MM.1S (cell line): ENCODE data around the gene KCNK4.

ENCODE experiments used
- CTCF ChIP-seq: fragments of 300-600 bp; sonication (generic); IDR thresholded peaks from 2 replicates; pipeline ENCODE4 v1.5.1; 2016; ENCODE audit warnings: antibody characterized with exemption, low read length, mixed read lengths
- EZH2 ChIP-seq: fragments of 300-600 bp; sonication (generic); optimal IDR thresholded peaks from 2 replicates; pipeline ENCODE3; 2017; ENCODE audit warnings: low read depth, mild to moderate bottlenecking, antibody characterized with exemption, low read length, mixed read lengths
- EZH2phosphoT487 ChIP-seq: fragments of 300-600 bp; sonication (generic); IDR thresholded peaks from 2 replicates; pipeline ENCODE4 v1.6.1; 2018; ENCODE audit warnings: antibody characterized with exemption, low read length

DNA sequence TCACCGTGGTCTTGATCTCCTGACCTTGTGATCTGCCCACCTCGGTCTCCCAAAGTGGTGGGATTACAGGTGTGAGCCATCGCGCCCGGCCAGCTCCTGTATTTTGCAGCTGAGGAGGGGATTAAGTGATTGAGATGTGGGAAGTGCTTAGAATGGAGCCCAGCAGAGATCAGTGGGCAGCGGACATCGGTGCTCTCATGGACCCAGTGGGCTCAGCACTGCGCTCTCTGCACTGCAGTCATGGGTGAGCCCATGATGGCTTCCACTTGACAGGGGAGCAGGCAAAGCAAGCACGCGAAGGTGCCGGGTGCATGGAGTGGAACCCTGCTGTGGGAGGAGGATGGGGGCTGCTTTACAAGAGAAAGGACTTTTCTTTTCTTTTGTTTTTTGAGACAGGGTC is 39.8 kb downstream of the KCNK4 start:
- TF ChIP-seq CTCF (no peak), EZH2phosphoT487 (no peak), EZH2 (no peak)
